Epithelial cell of alveolus of lung (primary cell): Measurements from ENCODE around the gene CFAP46. TPM values are rescaled to one million over a fixed set of nuclear protein-coding genes. Genes with fewer than 3 reads are reported as not detected.

Experiments used
- total RNA-seq: library from RNA; depleted of rRNA; stranded (reverse); fragments of >200 nt; gene quantifications from 2 replicates; pipeline ENCODE4 v1.2.1, GENCODE V29; 2015

Gene CFAP46
- total RNA-seq = 0.80 and 4.1 TPM in 2 replicates

DNA sequence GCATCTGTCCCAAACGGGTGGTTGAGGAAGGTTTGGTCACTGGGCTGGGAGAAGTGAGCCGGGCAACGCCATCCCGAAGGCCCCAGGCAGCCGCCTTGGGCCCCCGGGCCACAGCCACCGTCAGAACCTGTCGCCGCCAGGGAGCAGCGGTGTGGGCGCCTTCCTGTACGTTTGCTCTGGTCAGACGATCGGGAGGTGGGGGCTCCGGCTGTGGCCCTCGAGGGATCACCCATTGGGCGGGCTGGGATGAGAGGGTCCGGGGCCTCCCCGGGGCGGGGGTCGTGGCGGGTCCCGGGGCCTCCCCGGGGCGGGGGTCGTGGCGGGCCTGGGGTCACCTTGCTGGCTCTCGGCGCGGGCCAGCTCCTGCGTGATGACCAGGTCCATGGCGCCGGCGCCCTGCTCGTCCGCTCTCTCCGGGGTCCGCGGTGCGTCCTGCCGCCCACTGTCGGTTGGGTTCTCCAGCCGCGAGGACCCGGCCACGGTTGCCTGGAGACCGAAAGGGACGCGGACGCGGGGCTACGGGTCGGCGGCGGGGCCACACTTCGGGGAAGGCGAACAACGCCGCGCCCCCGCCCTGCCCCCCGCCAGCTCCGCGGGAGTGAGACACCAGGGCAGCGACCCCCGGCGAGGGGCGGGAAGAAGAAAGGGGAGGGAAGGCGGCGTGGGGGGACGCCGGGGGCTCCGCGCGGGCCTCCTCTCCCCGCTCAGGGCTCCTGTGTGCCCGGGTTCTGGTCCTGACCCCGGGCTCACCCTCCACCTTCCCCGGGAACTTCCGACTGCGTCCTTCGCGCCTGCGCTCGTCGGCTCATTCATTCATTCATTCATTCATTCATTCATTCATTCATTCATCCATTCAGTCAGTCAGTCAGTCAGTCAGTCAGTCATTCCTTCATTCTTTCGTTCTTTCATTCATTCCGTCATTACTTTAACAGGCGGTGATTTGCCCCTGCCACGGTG is at the start of gene CFAP46:
Gene CFAP46, minus strand, starts transcription at position 470 of the 957 bp plus-strand sequence. Its CDS starts 86 bp downstream, at position 384.

DNA sequence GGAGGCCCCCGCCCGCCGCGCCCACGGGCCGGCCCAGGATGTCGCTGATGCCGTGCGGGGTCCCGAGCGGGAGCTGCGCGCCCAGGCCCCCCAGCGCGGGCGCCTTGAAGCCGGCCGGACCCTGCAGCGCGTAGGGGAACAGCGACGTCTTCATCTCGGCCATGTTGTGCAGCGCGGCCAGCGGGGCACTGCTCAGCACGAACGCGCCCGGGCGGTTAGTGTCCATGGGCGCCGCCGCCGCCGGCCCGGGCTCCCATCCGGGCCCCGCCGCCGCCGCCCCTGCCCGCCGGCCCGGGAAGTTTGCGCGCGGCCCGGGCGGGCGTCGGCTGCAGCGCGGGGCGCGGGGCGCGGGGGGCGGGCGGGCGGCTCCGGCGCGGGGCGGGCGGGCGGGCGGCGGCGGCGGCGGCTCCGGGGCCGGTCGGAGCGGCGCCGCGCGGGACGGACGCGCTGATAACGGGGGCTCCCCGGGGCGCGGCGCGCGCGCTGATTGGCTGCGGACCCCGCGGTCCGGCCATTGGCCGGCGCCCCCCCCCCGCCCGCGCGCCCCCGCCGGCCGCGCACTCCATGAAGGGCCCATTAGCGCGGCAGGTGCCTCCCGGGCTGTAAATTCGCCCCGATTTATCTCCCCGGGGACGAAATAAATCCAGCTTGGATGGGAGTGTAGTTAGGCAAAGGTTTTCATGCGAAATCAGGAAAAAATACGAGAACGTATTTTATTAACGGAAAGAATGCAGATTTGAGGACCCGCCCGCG is 156.5 kb downstream of the CFAP46 start, which contains the start of gene NKX6-2:
Gene NKX6-2, minus strand, starts transcription at position 425 of the 753 bp plus-strand sequence. Its CDS starts 199 bp downstream, at position 226.

Other genes with a start within 250 kb of the CFAP46 start
- not detected in 2 replicates for gene NKX6-2, start 156.4 kb downstream of the CFAP46 start, total RNA-seq
- gene ADGRA1, start 145.4 kb upstream of the CFAP46 start, total RNA-seq = 0.32 TPM in 1 of 2 replicates, not detected in the other
- gene KNDC1, start 217.6 kb upstream of the CFAP46 start, total RNA-seq = 0.80 TPM in 1 of 2 replicates, not detected in the other